Measurements from ENCODE around the gene MLH3. TPM values are rescaled to one million over a fixed set of nuclear protein-coding genes. Genes with fewer than 3 reads are reported as not detected.

The MLH3 gene
- 10 to 100 TPM; 33.3 to 43.7 (median 38.4) TPM for polyA plus RNA-seq (ENCODE audit: insufficient read length in 4 of 4)

DNA sequence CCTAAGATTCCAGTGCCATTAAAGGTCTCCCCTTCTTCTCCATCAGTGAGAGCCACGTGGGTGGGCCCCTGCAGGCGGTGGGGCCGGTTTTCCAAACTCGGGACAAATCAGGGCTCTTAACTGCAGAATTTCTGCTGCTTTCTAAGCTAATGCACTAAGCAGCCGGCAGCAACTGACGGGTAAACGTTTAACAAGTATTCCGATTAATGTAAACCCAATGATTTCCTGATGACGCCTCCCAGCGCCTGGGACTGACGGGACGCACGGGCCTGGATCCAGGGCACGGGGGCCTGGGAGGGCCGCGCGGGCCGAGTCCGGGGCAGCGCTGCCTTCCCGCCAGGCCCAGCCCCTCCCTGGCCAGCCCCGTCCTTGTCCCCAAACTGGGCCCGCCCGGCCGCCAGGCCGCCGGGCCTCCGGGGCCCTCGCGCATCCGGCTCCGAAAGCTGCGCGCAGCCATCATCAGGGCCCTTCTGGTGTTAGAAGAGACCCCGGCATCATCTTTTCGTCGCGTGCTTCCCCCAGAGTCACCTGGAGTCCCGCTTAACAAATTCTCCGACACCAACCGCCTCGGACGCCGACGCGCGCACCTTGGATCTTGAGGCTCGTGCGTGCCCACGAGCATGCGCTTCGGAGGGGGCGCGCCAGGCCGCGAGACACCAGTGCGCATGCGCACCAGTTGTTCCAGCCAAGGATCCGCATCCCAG is at the start of gene MLH3:
Gene MLH3 (minus strand): TSS at position 616 of the 704 bp plus-strand sequence. CDS start 1,812 bp downstream, outside the sequence.
- DNase-seq (ENCODE audit: low read depth in 4 of 4, low spot score in 2 of 4), result peak; percentile 74 to 86 (median 86)

DNA sequence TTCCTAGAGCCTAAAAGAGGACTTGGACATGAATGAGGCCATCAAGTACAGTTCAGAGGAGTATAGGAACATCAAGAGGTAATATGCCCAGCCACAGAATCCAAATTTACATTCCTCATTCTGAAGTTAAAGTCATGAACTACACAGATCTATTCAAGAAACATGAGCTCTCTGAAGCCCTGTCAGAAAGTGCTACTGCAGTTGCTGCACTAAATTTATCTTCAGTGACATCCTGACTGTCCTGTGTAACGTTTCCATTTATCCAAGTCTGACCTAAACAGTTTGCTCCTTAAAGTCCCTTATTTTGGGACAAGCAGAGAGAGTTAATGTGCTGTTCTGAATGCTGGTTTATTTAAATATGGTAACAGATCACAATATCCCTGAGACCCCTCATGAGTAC is 47.4 kb upstream of the MLH3 start:
- no peak for DNase-seq (ENCODE audit: low read depth in 4 of 4, low spot score in 2 of 4)

DNA sequence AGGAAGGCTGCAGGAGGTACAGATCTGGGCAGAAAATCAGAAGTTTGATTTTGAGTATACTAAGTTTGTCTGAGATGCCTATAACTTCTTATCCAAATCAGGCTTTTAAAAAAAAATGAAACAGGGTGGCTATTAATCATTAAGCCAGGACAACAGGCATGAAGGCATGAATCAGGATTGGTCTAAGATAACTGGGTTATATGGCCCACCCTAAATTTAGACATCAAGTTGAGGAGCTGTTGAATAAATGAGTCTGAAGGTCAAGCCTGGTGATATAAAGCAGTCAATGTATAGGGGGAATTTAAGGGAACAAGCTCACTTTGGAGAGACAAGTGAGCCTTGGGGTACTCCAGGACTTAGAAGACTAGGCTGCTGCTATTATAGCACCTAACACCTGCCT is 46.9 kb upstream of the MLH3 start:
- no peak for DNase-seq (ENCODE audit: low read depth in 4 of 4, low spot score in 2 of 4)

- DNase-seq (ENCODE audit: low read depth in 4 of 4, low spot score in 2 of 4), result no peak
Observed at GRCh38 chr14:75096959-75097358, 45.7 kb upstream of the MLH3 start.

DNA sequence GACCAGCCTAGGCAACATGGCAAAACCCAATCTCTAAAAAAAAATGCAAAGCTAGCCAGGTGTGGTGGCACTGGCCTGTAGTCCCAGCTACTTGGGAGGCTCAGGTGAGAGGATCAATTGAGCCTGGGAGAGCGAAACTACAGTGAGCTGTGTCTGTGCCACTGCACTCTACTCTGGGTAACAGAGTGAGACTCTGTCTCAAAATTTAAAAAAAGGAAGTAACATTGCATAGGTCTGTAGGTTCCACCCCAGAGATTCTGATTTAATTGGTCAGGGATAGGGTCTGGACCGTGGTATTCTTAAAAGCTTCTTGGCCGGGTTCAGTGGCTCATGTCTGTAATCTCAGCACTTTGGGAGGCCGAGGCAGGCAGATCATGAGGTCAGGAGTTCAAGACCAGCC is 44.4 kb upstream of the MLH3 start:
- no peak for DNase-seq (ENCODE audit: low read depth in 4 of 4, low spot score in 2 of 4)

DNA sequence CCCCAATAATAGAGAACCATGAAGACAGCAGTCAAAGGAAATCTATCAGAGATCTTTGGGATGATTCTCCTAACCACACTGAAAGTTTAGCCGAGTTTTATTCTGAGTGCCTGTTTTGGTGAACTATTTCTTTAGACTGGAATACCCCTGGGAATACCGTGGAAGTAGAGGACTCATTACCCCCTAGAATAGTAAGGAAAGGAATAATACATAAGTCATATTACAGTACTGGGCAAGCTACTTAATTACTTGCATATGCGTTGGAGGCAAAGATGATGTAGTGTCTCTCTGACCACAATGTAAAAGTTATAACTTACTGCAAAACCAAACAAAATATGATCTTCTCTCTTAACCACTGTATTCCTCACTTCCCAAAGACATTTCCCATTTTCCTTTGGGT is 43.6 kb upstream of the MLH3 start:
- DNase-seq (ENCODE audit: low read depth in 4 of 4, low spot score in 2 of 4), result no peak

- no peak for DNase-seq (ENCODE audit: low read depth in 4 of 4, low spot score in 2 of 4)
Observed at GRCh38 chr14:75092698-75093097, 41.4 kb upstream of the MLH3 start.

GRCh38 chr14:75091251-75091650 is 40.0 kb upstream of the MLH3 start:
- DNase-seq (ENCODE audit: low read depth in 4 of 4, low spot score in 2 of 4), result no peak

GRCh38 chr14:75090353-75090752 is 39.1 kb upstream of the MLH3 start:
- no peak for DNase-seq (ENCODE audit: low read depth in 4 of 4, low spot score in 2 of 4)

GRCh38 chr14:75088566-75089373 is 37.5 kb upstream of the MLH3 start:
- peak in 3 of 4 donors; percentile 45 to 63 (median 53) for DNase-seq (ENCODE audit: low read depth in 4 of 4, low spot score in 2 of 4)

GRCh38 chr14:75088153-75088552 is 36.9 kb upstream of the MLH3 start:
- no peak for DNase-seq (ENCODE audit: low read depth in 4 of 4, low spot score in 2 of 4)

- no peak for DNase-seq (ENCODE audit: low read depth in 4 of 4, low spot score in 2 of 4)
Observed at GRCh38 chr14:75084513-75084912, 33.2 kb upstream of the MLH3 start.

DNA sequence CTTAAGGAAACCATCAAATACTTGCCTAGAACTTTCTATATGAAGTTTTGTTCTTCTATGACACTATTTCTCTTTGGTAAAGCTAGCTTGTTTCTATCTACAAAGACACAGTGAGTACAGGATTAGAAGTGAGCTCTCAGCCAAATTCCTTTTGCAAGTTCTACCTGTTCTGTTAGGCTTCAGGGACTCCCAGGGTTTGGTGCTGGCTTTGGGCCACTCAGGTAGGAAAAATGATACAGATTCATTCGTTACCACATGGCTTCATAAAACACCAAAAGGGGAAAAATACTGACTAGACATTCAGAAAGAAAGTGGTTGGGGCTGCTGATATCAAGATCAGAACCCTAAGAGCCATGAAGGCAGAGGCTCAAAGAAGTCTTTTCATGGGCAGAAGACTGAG is 32.0 kb upstream of the MLH3 start:
- DNase-seq (ENCODE audit: low read depth in 4 of 4, low spot score in 2 of 4), result no peak

DNA sequence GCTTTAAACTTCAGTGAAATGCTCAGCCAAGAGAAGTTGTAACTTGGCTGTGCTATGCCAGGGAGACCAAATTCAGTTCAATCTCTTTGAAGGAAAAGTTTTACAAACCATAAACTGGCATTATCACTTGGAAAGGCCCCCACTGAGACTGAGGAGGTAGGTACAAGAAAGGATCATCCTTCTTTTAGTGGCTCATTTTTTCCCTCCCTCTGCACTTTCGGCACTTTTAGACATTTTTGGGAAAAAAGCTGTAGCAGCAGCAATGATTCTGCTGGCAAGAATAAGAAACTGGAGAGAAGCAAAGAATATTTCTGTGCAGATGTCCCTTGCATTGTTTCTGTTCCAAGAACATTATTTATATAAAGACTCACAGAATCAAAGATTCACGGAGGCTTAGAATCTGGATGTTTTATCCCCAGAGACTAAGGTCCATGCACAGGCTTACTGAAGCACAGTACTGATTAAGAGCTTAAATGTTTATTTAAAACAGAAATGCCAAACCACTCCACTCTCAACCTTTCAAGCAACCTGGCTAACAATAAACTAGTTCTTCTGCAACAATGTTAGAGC is 30.5 kb upstream of the MLH3 start:
- no peak for DNase-seq (ENCODE audit: low read depth in 4 of 4, low spot score in 2 of 4)

DNA sequence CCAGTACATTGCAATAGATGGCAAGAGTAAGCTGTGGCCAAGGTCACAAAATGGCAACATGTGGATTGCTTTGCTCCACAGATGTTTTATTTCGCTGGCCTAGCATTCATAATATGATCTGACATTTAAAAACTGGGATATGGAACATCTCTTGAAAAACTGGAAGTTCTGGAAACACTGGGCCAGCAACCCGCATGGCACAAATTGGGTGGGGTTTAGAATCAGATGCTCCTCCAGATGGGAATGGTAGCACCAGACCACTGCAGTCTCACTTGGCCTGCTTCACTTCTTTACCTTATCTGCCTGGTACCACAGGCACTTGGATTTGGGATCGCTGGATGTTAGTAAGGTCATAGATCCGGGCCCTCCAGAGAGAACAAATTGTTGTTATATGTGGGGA is 28.3 kb upstream of the MLH3 start:
- DNase-seq (ENCODE audit: low read depth in 4 of 4, low spot score in 2 of 4), result no peak

GRCh38 chr14:75077794-75078193 is 26.5 kb upstream of the MLH3 start:
- no peak for DNase-seq (ENCODE audit: low read depth in 4 of 4, low spot score in 2 of 4)

GRCh38 chr14:75070383-75070782 is 19.1 kb upstream of the MLH3 start:
- DNase-seq (ENCODE audit: low read depth in 4 of 4, low spot score in 2 of 4), result no peak

GRCh38 chr14:75069811-75070145 is 18.5 kb upstream of the MLH3 start:
- no peak for DNase-seq (ENCODE audit: low read depth in 4 of 4, low spot score in 2 of 4)

- DNase-seq (ENCODE audit: low read depth in 4 of 4, low spot score in 2 of 4), result peak; percentile 67 to 82 (median 78)
Observed at GRCh38 chr14:75069121-75069810, 18.0 kb upstream of the MLH3 start, which contains the start of gene ZC2HC1C. ZC2HC1C (plus strand) TSS chr14:75069641; CDS start chr14:75070574, 933 bp downstream.

GRCh38 chr14:75068294-75069120 is 17.2 kb upstream of the MLH3 start:
- peak in 2 of 4 donors; percentile 41 to 44 for DNase-seq (ENCODE audit: low read depth in 4 of 4, low spot score in 2 of 4)
